HUES6 (cell line): ENCODE results near the gene USH1C.

Source experiments
- H3K27ac ChIP-seq: 2 replicates; pipeline ENCODE4 v1.7.0; 2013; ENCODE audit warnings: low read depth, mild to moderate bottlenecking, low read length, inconsistent platforms
- H3K27me3 ChIP-seq: 2 replicates; pipeline ENCODE4 v1.6.1; 2013; ENCODE audit warnings: low read length; ENCODE audit not compliant: control insufficient read depth, insufficient read depth
- H3K36me3 ChIP-seq: 2 replicates; pipeline ENCODE4 v1.6.1; 2013; ENCODE audit warnings: low read length; ENCODE audit not compliant: control insufficient read depth, insufficient read depth
- H3K4me1 ChIP-seq: 2 replicates; pipeline ENCODE4 v1.6.1; 2013; ENCODE audit warnings: low read length; ENCODE audit not compliant: control insufficient read depth, insufficient read depth
- H3K4me3 ChIP-seq: 2 replicates; pipeline ENCODE4 v1.5.1; 2013; ENCODE audit warnings: low read depth, low read length
- H3K9ac ChIP-seq: one replicate; pipeline ENCODE4 v1.6.1; 2013; ENCODE audit warnings: mild to moderate bottlenecking, low read length
- H3K9me3 ChIP-seq: 2 replicates; pipeline ENCODE4 v1.6.1; 2013; ENCODE audit warnings: low read depth, low read length; ENCODE audit not compliant: control insufficient read depth, insufficient read depth

USH1C gene

GRCh38 chr11:17556999-17557398 is 12.8 kb upstream of the USH1C start:
- Histone ChIP-seq H3K9ac (no peak overlapping the region), H3K4me3 (no peak overlapping the region), H3K27ac (no peak overlapping the region), H3K27me3 (no peaks in the 10 kb centered on the region; the same call in 1 of the 2 replicates), H3K4me1 (no peaks in the 10 kb centered on the region), H3K9me3 (no peaks in the 10 kb centered on the region), H3K36me3 (no peaks in the 10 kb centered on the region)

GRCh38 chr11:17554487-17554886 is 10.3 kb upstream of the USH1C start:
- Histone ChIP-seq H3K27me3 (no peaks in the 10 kb centered on the region; the same call in 1 of the 2 replicates), H3K36me3 (no peaks in the 10 kb centered on the region)

GRCh38 chr11:17553249-17553546 is 9.0 kb upstream of the USH1C start:
- H3K4me1 ChIP-seq = peaks cover 1% of the 10 kb centered on the region; the same call in 1 of the 2 replicates
- H3K27ac ChIP-seq = no peak overlapping the region
- H3K27me3 ChIP-seq = no peaks in the 10 kb centered on the region; the same call in 1 of the 2 replicates
- no peaks in the 10 kb centered on the region for H3K9me3 ChIP-seq
- H3K9ac ChIP-seq = no peak overlapping the region
- H3K4me3 ChIP-seq = no peak overlapping the region
- no peaks in the 10 kb centered on the region for H3K36me3 ChIP-seq

More at GRCh38 chr11:17554487-17554886, 10.3 kb upstream of the USH1C start:
- no peak overlapping the region for H3K4me3 ChIP-seq
- no peak overlapping the region for H3K9ac ChIP-seq
- no peak overlapping the region for H3K27ac ChIP-seq
- H3K9me3 ChIP-seq = no peaks in the 10 kb centered on the region
- no peaks in the 10 kb centered on the region; the same call in 1 of the 2 replicates for H3K4me1 ChIP-seq

GRCh38 chr11:17552392-17553248 is 8.4 kb upstream of the USH1C start:
- peaks cover 6% of the 10 kb centered on the region for H3K4me1 ChIP-seq
- H3K36me3 ChIP-seq = no peaks in the 10 kb centered on the region
- H3K9me3 ChIP-seq = no peaks in the 10 kb centered on the region
- no peak overlapping the region for H3K27ac ChIP-seq
- no peak overlapping the region for H3K4me3 ChIP-seq
- peaks cover 5% of the 10 kb centered on the region for H3K27me3 ChIP-seq
- H3K9ac ChIP-seq = no peak overlapping the region

GRCh38 chr11:17552041-17552355 is 7.8 kb upstream of the USH1C start:
- Histone ChIP-seq H3K36me3 (no peaks in the 10 kb centered on the region), H3K4me3 (no peak overlapping the region), H3K27ac (no peak overlapping the region), H3K9ac (no peak overlapping the region), H3K9me3 (no peaks in the 10 kb centered on the region), H3K27me3 (peaks cover 10% of the 10 kb centered on the region), H3K4me1 (peaks cover 11% of the 10 kb centered on the region)

- no peaks in the 10 kb centered on the region for H3K9me3 ChIP-seq
- H3K9ac ChIP-seq = no peak overlapping the region
- H3K36me3 ChIP-seq = no peaks in the 10 kb centered on the region
- H3K27ac ChIP-seq = no peak overlapping the region
- peaks cover 10% of the 10 kb centered on the region for H3K27me3 ChIP-seq
- no peak overlapping the region for H3K4me3 ChIP-seq
- peaks cover 16% of the 10 kb centered on the region for H3K4me1 ChIP-seq
Measured at GRCh38 chr11:17551347-17552040, 7.3 kb upstream of the USH1C start.

GRCh38 chr11:17550450-17551346 is 6.5 kb upstream of the USH1C start:
- no peaks in the 10 kb centered on the region for H3K36me3 ChIP-seq
- no peaks in the 10 kb centered on the region for H3K9me3 ChIP-seq
- H3K27ac ChIP-seq = no peak overlapping the region
- H3K4me1 ChIP-seq = peaks cover 16% of the 10 kb centered on the region
- no peak overlapping the region for H3K4me3 ChIP-seq
- H3K9ac ChIP-seq = no peak overlapping the region
- H3K27me3 ChIP-seq = peaks cover 14% of the 10 kb centered on the region

GRCh38 chr11:17548444-17548843 is 4.2 kb upstream of the USH1C start:
- no peaks in the 10 kb centered on the region for H3K36me3 ChIP-seq
- no peaks in the 10 kb centered on the region for H3K9me3 ChIP-seq
- H3K9ac ChIP-seq = no peak overlapping the region
- no peak overlapping the region for H3K27ac ChIP-seq
- H3K4me1 ChIP-seq = peaks cover 21% of the 10 kb centered on the region
- H3K27me3 ChIP-seq = peaks cover 26% of the 10 kb centered on the region
- H3K4me3 ChIP-seq = no peak overlapping the region

GRCh38 chr11:17547932-17548331 is 3.7 kb upstream of the USH1C start:
- Histone ChIP-seq H3K27ac (no peak overlapping the region), H3K36me3 (no peaks in the 10 kb centered on the region), H3K4me1 (peaks cover 24% of the 10 kb centered on the region), H3K4me3 (peak overlapping the region; percentile 54; the same call in 1 of the 2 replicates), H3K9ac (no peak overlapping the region), H3K9me3 (no peaks in the 10 kb centered on the region), H3K27me3 (peaks cover 31% of the 10 kb centered on the region)

- Histone ChIP-seq H3K9ac (no peak within 1 kb of the TSS), H3K27me3 (peaks cover 39% of the 10 kb centered on the region), H3K36me3 (no peaks in the 10 kb centered on the region), H3K4me1 (peaks cover 24% of the 10 kb centered on the region), H3K9me3 (no peaks in the 10 kb centered on the region), H3K27ac (no peak within 1 kb of the TSS), H3K4me3 (peak within 1 kb of the TSS; percentile 54)
Measured at GRCh38 chr11:17547051-17547577, 2.9 kb upstream of the USH1C start, which contains the start of gene OTOG. TSS of gene OTOG (plus strand) at chr11:17547259. CDS start at chr11:17547373, 114 bp downstream.
